Dendritic cell treated with granulocyte-macrophage colony-stimulating factor and Interleukin-4, amounts not matched to agents 40 ng/mL and 50 ng/mL, for 4 days (primary cell): ENCODE results near the gene KIAA1755.

Experiments used
- H3K27ac Mint-ChIP-seq: one replicate; pipeline ENCODE4 v1.8.0; 2022; ENCODE audit warnings: mild to moderate bottlenecking, mixed read lengths
- H3K27me3 Mint-ChIP-seq: one replicate; pipeline ENCODE4 v1.8.0; 2022; ENCODE audit warnings: mild to moderate bottlenecking, mixed read lengths
- H3K36me3 Mint-ChIP-seq: one replicate; pipeline ENCODE4 v1.8.0; 2022; ENCODE audit warnings: low read depth, mixed read lengths
- H3K4me1 Mint-ChIP-seq: one replicate; pipeline ENCODE4 v1.8.0; 2022; ENCODE audit warnings: low read depth, mixed read lengths
- H3K4me3 Mint-ChIP-seq: one replicate; pipeline ENCODE4 v1.8.0; 2022; ENCODE audit warnings: mild to moderate bottlenecking, moderate library complexity, mixed read lengths
- H3K9me3 Mint-ChIP-seq: one replicate; pipeline ENCODE4 v1.8.0; 2022; ENCODE audit warnings: mixed read lengths
- intact Hi-C: fragments of 100-400 bp; cut with micrococcal nuclease; formaldehyde crosslinking; loops from one replicate; pipeline ENCODE4 v1.15.0; 2022

Gene KIAA1755

GRCh38 chr20:38260378-38261053 lies at the start of gene KIAA1755:
TSS of gene KIAA1755 (minus strand) at chr20:38260735. CDS start at chr20:38260500, 235 bp downstream.
- intact Hi-C loops, result no loop called here
- Mint-ChIP-seq H3K27ac (no peak within 1 kb of the TSS), H3K4me3 (peak within 1 kb of the TSS; percentile 58), H3K27me3 (peaks cover 58% of the 10 kb centered on the region), H3K4me1 (peaks cover 21% of the 10 kb centered on the region), H3K36me3 (no peaks in the 10 kb centered on the region), H3K9me3 (no peaks in the 10 kb centered on the region)

GRCh38 chr20:38308447-38308846 lies 47.9 kb upstream of the KIAA1755 start:
- Mint-ChIP-seq H3K36me3 (no peaks in the 10 kb centered on the region), H3K27ac (no peak overlapping the region), H3K4me3 (no peak overlapping the region), H3K27me3 (peaks cover 32% of the 10 kb centered on the region), H3K9me3 (no peaks in the 10 kb centered on the region), H3K4me1 (peaks cover 44% of the 10 kb centered on the region)
- intact Hi-C loops, result no loop called here

- intact Hi-C loops, result no loop called here
- Mint-ChIP-seq H3K36me3 (no peaks in the 10 kb centered on the region), H3K4me1 (peaks cover 48% of the 10 kb centered on the region), H3K9me3 (no peaks in the 10 kb centered on the region), H3K4me3 (no peak overlapping the region), H3K27me3 (peaks cover 36% of the 10 kb centered on the region), H3K27ac (peak overlapping the region; percentile 60)
Observed at GRCh38 chr20:38308047-38308438, 47.5 kb upstream of the KIAA1755 start.

GRCh38 chr20:38307371-38308046 lies 47.0 kb upstream of the KIAA1755 start:
- Mint-ChIP-seq H3K27me3 (peaks cover 40% of the 10 kb centered on the region), H3K36me3 (no peaks in the 10 kb centered on the region), H3K4me3 (no peak overlapping the region), H3K4me1 (peaks cover 53% of the 10 kb centered on the region), H3K27ac (peak overlapping the region; percentile 60), H3K9me3 (no peaks in the 10 kb centered on the region)
- intact Hi-C loops, result no loop called here

GRCh38 chr20:38306379-38306778 lies 45.8 kb upstream of the KIAA1755 start:
- Mint-ChIP-seq H3K27ac (no peak overlapping the region), H3K4me3 (no peak overlapping the region), H3K27me3 (peaks cover 35% of the 10 kb centered on the region), H3K9me3 (no peaks in the 10 kb centered on the region), H3K36me3 (no peaks in the 10 kb centered on the region), H3K4me1 (peaks cover 58% of the 10 kb centered on the region)
- intact Hi-C loops, result no loop called here

GRCh38 chr20:38305541-38305940 lies 45.0 kb upstream of the KIAA1755 start:
- Mint-ChIP-seq H3K36me3 (no peaks in the 10 kb centered on the region), H3K27ac (no peak overlapping the region), H3K4me3 (no peak overlapping the region), H3K4me1 (peaks cover 65% of the 10 kb centered on the region), H3K27me3 (peaks cover 29% of the 10 kb centered on the region), H3K9me3 (no peaks in the 10 kb centered on the region)
- intact Hi-C loops, result loop anchor here (1.0 kb wide), 1 partner anchor 76 kb away; no protein-coding TSS in a partner anchor

GRCh38 chr20:38304845-38305447 lies 44.4 kb upstream of the KIAA1755 start:
- Mint-ChIP-seq H3K36me3 (no peaks in the 10 kb centered on the region), H3K4me3 (no peak overlapping the region), H3K27ac (peak overlapping the region; percentile 59), H3K27me3 (peaks cover 23% of the 10 kb centered on the region), H3K9me3 (no peaks in the 10 kb centered on the region), H3K4me1 (peaks cover 71% of the 10 kb centered on the region)
- intact Hi-C loops, result loop anchor here (1.0 kb wide), 1 partner anchor 76 kb away; no protein-coding TSS in a partner anchor

- peak within 1 kb of the TSS; percentile 59 for H3K27ac Mint-ChIP-seq
- H3K36me3 Mint-ChIP-seq, result no peaks in the 10 kb centered on the region
- H3K9me3 Mint-ChIP-seq, result no peaks in the 10 kb centered on the region
- H3K4me1 Mint-ChIP-seq, result peaks cover 78% of the 10 kb centered on the region
- H3K4me3 Mint-ChIP-seq, result peak within 1 kb of the TSS; percentile 10
- intact Hi-C loops, result no loop called here
- H3K27me3 Mint-ChIP-seq, result peaks cover 19% of the 10 kb centered on the region
Observed at GRCh38 chr20:38303908-38304379, 43.4 kb upstream of the KIAA1755 start, which contains the start of gene BPI. TSS of gene BPI (plus strand) at chr20:38304156. CDS start at chr20:38304224, 68 bp downstream.

- Mint-ChIP-seq H3K4me3 (no peak overlapping the region), H3K4me1 (peaks cover 83% of the 10 kb centered on the region), H3K9me3 (no peaks in the 10 kb centered on the region), H3K36me3 (no peaks in the 10 kb centered on the region), H3K27ac (no peak overlapping the region), H3K27me3 (peaks cover 19% of the 10 kb centered on the region)
- intact Hi-C loops, result no loop called here
Observed at GRCh38 chr20:38302786-38303185, 42.3 kb upstream of the KIAA1755 start.

GRCh38 chr20:38301309-38301708 lies 40.8 kb upstream of the KIAA1755 start:
- H3K4me1 Mint-ChIP-seq, result peaks cover 76% of the 10 kb centered on the region
- no peaks in the 10 kb centered on the region for H3K36me3 Mint-ChIP-seq
- H3K4me3 Mint-ChIP-seq, result no peak overlapping the region
- H3K27ac Mint-ChIP-seq, result no peak overlapping the region
- no peaks in the 10 kb centered on the region for H3K9me3 Mint-ChIP-seq
- H3K27me3 Mint-ChIP-seq, result peaks cover 22% of the 10 kb centered on the region
- intact Hi-C loops, result no loop called here

- H3K4me1 Mint-ChIP-seq, result peaks cover 80% of the 10 kb centered on the region
- peaks cover 24% of the 10 kb centered on the region for H3K27me3 Mint-ChIP-seq
- no peak overlapping the region for H3K27ac Mint-ChIP-seq
- no peaks in the 10 kb centered on the region for H3K9me3 Mint-ChIP-seq
- no peak overlapping the region for H3K4me3 Mint-ChIP-seq
- H3K36me3 Mint-ChIP-seq, result no peaks in the 10 kb centered on the region
- intact Hi-C loops, result no loop called here
Observed at GRCh38 chr20:38300438-38300837, 39.9 kb upstream of the KIAA1755 start.

GRCh38 chr20:38299963-38300362 lies 39.4 kb upstream of the KIAA1755 start:
- Mint-ChIP-seq H3K27ac (no peak overlapping the region), H3K9me3 (no peaks in the 10 kb centered on the region), H3K4me3 (no peak overlapping the region), H3K36me3 (no peaks in the 10 kb centered on the region), H3K27me3 (peaks cover 27% of the 10 kb centered on the region), H3K4me1 (peaks cover 80% of the 10 kb centered on the region)
- intact Hi-C loops, result no loop called here

GRCh38 chr20:38298768-38299288 lies 38.3 kb upstream of the KIAA1755 start:
- intact Hi-C loops, result no loop called here
- H3K27me3 Mint-ChIP-seq, result peaks cover 27% of the 10 kb centered on the region

More at GRCh38 chr20:38298768-38299288, 38.3 kb upstream of the KIAA1755 start:
- no peaks in the 10 kb centered on the region for H3K9me3 Mint-ChIP-seq
- H3K4me1 Mint-ChIP-seq, result peaks cover 80% of the 10 kb centered on the region
- H3K27ac Mint-ChIP-seq, result peak overlapping the region; percentile 60
- no peaks in the 10 kb centered on the region for H3K36me3 Mint-ChIP-seq
- no peak overlapping the region for H3K4me3 Mint-ChIP-seq
